ENCODE measurements around the gene KDELR3.

KDELR3 gene

DNA sequence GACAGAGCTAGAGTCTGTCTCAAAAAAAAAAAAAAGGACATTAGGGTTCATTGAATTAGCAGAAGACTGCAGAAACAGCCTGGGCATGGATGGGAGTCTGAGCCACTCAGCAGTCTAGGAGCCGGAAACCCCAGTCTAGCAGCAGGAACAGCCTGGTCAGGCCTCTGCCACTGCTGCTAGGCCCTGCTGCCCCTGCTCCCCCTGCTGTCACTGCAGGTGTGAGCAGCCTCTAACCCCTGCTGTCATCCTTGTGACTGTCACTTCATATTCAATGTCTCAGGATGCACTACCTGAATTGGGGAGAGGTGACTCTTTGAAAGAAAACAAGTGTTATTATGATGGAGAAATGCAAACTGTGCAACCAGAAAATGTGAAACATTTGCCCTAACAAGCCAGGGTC, 45.2 kb downstream of the KDELR3 start:
- DNase-seq (ENCODE audit: low read depth in 2 of 2, low spot score in 1 of 2) = no peak

DNA sequence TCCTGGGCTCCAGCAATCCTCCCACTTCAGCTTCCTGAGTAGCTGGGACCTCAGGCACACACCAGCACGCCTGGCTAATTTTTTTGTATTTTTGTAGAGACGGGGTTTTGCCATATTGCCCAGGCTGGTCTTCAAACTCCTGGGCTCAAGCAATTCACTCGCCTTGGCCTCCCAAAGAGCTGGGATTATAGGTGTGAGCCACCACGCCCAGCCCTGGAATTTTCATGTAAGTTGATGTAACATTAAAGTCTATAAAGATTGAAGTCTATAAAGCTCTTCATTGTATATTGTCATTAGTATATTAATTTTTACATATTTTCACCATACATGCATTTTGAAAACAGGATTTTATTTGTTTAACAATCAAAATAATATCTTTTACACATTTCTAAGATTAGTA, 50.7 kb downstream of the KDELR3 start:
- no peak for DNase-seq (ENCODE audit: low read depth in 2 of 2, low spot score in 1 of 2)

DNA sequence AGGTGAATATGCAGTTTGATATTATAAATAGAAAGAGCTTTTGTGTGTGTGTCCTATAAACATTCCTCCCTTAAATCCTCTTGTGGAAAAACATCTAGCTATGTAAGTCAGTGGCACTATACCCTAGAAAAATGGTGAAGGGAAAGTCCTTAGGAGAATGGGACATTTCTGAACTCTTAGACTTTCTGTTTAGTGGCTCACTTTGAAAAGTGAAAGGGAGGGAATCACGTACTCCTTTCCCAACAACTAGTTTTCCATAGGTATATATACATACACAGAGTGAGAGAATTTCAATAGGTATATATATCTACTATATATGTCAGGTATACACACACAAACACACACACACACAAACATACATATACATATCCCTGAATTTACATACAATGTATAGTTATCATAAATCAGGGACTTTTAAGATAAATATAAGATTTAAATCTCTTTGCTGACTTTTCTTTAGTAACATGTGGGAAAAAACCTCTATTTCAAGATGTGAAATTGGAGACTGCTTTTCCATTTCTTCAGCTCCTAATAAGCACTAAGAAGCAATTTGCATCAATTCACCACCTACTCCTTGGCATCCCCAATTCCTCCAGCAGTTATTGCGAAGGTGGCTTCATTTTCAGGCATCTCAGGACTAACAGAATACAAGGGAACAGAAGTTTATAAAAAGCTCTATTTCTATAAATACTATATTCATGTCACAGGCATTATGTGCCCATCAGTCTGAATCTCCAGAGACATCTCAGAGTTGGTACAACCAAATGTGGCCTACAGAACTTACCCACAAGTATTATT, 51.8 kb downstream of the KDELR3 start:
- DNase-seq (ENCODE audit: low read depth in 2 of 2, low spot score in 1 of 2) = no peak

DNA sequence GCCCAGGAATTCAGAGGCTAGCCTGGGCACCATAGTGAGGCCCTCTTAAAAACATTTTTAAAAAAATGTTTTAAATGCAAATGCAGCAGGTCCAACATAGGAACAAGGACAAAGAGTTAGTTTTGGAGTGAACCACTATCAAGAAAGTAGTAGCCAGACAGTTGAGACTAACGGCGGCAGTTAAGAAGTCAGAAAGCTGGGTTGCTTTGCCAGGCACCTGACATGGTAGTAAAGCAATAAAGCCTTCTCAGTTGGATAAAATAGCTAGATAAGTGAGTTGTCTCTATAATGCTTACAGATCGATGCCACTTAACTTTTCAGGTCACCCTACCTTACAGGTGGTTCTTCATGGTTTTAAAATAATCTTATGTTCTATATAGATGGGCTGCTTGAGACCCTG, 55.1 kb downstream of the KDELR3 start:
- no peak for DNase-seq (ENCODE audit: low read depth in 2 of 2, low spot score in 1 of 2)

DNA sequence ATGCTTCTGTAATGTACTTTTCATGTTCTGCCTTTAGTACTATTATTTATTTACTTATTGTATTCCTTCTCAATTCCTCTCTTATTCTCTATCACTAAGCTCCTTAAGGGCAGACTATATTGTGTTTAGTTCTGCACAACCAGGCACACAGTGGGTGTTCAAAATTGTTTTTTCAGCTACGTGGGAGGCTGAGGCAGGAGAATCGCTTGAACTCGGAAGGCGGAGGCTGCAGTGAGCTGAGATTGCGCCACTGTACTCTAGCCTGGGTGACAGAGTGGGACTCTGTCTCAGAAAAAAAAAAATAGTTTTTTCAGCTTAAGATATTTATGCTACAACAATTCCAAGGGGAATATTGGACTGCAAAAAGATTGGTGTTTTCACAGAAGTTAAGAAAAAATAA, 55.6 kb downstream of the KDELR3 start:
- DNase-seq (ENCODE audit: low read depth in 2 of 2, low spot score in 1 of 2) = no peak

DNA sequence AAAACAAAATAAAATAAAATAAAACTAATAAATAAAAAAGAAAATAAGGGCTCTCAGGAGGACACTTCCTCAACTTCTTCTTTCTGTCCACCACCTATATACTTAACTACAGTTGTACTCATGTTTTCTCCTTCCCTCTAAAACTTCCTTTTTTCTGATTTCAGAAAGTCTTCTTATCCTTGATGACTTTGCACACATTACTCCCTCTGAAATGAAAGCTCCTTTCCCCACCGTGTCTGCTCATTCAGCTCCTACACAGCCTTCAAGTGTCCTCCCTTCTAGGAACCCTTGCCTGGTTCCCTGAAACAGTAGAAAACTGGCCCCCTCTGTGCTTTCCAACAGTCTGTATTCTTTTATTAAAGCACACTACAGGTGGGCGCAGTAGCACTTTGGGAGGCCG, 56.5 kb downstream of the KDELR3 start:
- no peak for DNase-seq (ENCODE audit: low read depth in 2 of 2, low spot score in 1 of 2)

DNA sequence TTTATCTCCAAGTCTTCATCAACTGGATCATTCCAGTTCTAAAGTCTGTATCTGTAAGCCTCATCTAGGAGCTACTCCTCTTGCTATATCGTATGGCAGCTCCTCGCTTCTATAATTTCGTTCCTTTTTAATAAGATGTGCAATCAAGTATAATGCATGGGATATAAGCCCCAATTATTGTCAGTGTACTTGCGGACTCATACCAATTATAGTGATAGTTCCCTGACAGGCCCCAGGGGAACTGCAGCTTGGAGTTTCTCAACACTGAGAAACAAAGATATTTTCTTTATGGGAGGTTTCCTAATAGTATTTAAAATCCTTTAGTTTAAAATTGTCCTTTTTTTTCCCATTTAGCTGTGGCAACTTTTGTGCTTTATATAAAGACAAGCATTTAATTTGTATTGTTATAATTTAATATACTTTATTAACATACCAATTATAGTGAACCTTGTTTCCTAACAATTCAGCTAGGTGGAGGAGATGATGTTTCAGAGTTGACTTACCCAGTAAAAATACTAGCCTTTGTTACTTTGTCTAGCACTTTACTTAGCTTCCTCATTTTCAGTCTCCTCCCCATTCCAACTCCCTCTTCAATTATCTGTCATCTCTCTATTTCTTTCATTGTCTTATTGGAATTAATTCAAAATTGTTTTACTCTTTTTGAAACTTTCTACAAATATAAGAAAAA, 63.5 kb downstream of the KDELR3 start:
- DNase-seq (ENCODE audit: low read depth in 2 of 2, low spot score in 1 of 2) = no peak
